Measurements from ENCODE around the gene LARP7.
A peak's percentile ranks its signal among the peaks of the same experiment; 100 is the strongest.

The LARP7 gene

GRCh38 chr4:112636688-112637551 is at the start of gene LARP7, which contains the start of gene ZGRF1:
Gene LARP7 (plus strand): TSS chr4:112637143. CDS start chr4:112644670, 7,527 bp downstream.
Gene ZGRF1 (minus strand): TSS chr4:112636909. CDS start chr4:112633176, 3,733 bp downstream.
- no peaks in the 10 kb centered on the region for H3K36me3 ChIP-seq
- peak; percentile 97 to 99 for TF ChIP-seq CTCF (IDR thresholded peaks at IDR 0.05)
- no peaks in the 10 kb centered on the region for H3K9me3 ChIP-seq
- no peaks in the 10 kb centered on the region for H3K27me3 ChIP-seq
- intact Hi-C loops (cut with DNase I; ENCODE audit: low total_unique reads) = no loop called here
- H3K4me3 ChIP-seq = peak within 1 kb of the TSS; percentile 59 to 71
- peak within 1 kb of the TSS; percentile 81 to 92 for H3K27ac ChIP-seq
- peaks cover 0 to 20% (median 16%) of the 10 kb centered on the region in 4 donors for H3K4me1 ChIP-seq
- peak; percentile 99 for DNase-seq

DNA sequence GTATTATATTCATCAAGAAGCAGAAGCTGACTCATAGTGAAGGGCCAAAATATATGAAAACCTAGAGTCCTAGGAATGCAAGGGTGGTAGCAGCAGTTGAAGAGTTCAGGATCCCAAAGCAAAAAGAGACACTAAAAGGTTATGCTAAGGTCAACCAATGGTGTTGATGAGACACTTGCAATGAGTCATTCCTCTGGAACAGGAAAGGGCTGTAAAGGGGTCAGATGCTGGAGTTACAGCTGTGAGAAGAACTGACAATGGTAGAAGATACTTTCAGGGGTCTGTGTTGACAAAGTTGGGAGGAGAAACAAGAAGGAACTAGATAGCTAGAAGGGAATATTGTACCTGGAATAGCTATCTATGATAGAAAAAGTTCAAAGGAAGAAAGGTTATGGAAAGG is 47.7 kb upstream of the LARP7 start:
- H3K36me3 ChIP-seq = no peaks in the 10 kb centered on the region
- no peak for DNase-seq
- no peak overlapping the region for H3K4me3 ChIP-seq
- no peaks in the 10 kb centered on the region for H3K4me1 ChIP-seq
- no peaks in the 10 kb centered on the region for H3K27me3 ChIP-seq
- intact Hi-C loops (cut with DNase I; ENCODE audit: low total_unique reads) = no loop called here
- peaks cover 0 to 4% (median 0%) of the 10 kb centered on the region in 3 donors for H3K9me3 ChIP-seq
- H3K27ac ChIP-seq = no peak overlapping the region
- TF ChIP-seq CTCF (IDR thresholded peaks at IDR 0.05) = no peak

- intact Hi-C loops (cut with DNase I; ENCODE audit: low total_unique reads) = no loop called here
- H3K4me3 ChIP-seq = no peak overlapping the region
Measured at GRCh38 chr4:112591593-112591992, 45.4 kb upstream of the LARP7 start.

DNA sequence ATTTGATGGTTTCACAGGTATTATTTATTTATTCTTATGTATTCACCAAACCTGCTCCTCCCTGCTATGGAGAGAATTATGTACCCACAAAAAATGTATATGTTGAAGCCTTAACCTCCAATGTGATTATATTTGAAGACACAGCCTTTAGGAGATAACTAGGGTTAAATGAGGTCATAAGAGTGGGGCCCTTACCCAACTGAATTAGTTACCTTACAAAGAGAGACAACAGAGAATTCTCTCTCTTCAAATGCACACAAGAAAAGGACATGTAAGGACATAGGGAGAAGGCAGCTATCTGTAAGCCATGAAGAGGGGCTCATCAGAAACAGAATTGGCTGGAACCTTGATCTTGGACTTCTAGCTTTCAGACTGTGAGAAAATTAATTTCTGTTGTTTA is 44.2 kb upstream of the LARP7 start:
- intact Hi-C loops (cut with DNase I; ENCODE audit: low total_unique reads) = no loop called here
- no peak for DNase-seq

More at GRCh38 chr4:112591593-112591992, 45.4 kb upstream of the LARP7 start:
- Histone ChIP-seq H3K9me3 (peaks cover 0 to 4% (median 0%) of the 10 kb centered on the region in 3 donors), H3K36me3 (no peaks in the 10 kb centered on the region), H3K4me1 (no peaks in the 10 kb centered on the region), H3K27ac (no peak overlapping the region), H3K27me3 (no peaks in the 10 kb centered on the region)
- DNase-seq = no peak
- no peak for TF ChIP-seq CTCF (IDR thresholded peaks at IDR 0.05)

GRCh38 chr4:112593438-112594133 is 43.4 kb upstream of the LARP7 start:
- TF ChIP-seq CTCF (IDR thresholded peaks at IDR 0.05) = no peak
- Histone ChIP-seq H3K36me3 (no peaks in the 10 kb centered on the region), H3K4me1 (no peaks in the 10 kb centered on the region), H3K27me3 (no peaks in the 10 kb centered on the region), H3K4me3 (no peak overlapping the region), H3K27ac (no peak overlapping the region), H3K9me3 (peaks cover 0 to 4% (median 0%) of the 10 kb centered on the region in 3 donors)
- intact Hi-C loops (cut with DNase I; ENCODE audit: low total_unique reads) = no loop called here
- DNase-seq = no peak

More for the DNA sequence above, 44.2 kb upstream of the LARP7 start:
- Histone ChIP-seq H3K4me1 (no peaks in the 10 kb centered on the region), H3K27ac (no peak overlapping the region), H3K9me3 (peaks cover 0 to 4% (median 0%) of the 10 kb centered on the region in 3 donors), H3K27me3 (no peaks in the 10 kb centered on the region), H3K36me3 (no peaks in the 10 kb centered on the region), H3K4me3 (no peak overlapping the region)
- TF ChIP-seq CTCF (IDR thresholded peaks at IDR 0.05) = no peak
